Spleen (tissue), 11 donors: ENCODE measurements around the gene TAGLN3. TPM values are rescaled to one million over a fixed set of nuclear protein-coding genes. Genes with fewer than 3 reads are reported as not detected.

ENCODE experiments used
- DNase-seq: peaks from one replicate; pipeline ENCODE4 v3.0.0-alpha.2; 2020
- H3K27ac ChIP-seq, 8 donors: fragments of 200-600 bp; sonication (generic) in 7 of 8; 1 replicate in 4 of 8; 2 replicates in 4 of 8; pipeline versions ENCODE4 v1.5.0 to v1.8.0; 2016 to 2021; ENCODE audit warnings: inconsistent platforms in 4 of 8, mild to moderate bottlenecking in 4 of 8, moderate library complexity in 1 of 8
- H3K27me3 ChIP-seq, 7 donors: fragments of 200-600 bp; sonication (generic) in 6 of 7; replicated peaks in 1 of 7; 1 replicate in 4 of 7; 2 replicates in 3 of 7; pipeline versions ENCODE4 v1.5.0 to v1.8.0; 2016 to 2021; ENCODE audit warnings: inconsistent platforms in 3 of 7, mild to moderate bottlenecking in 1 of 7
- H3K36me3 ChIP-seq, 6 donors: fragments of 200-600 bp; sonication (generic) in 5 of 6; 1 replicate in 4 of 6; 2 replicates in 2 of 6; pipeline versions ENCODE4 v1.5.0 to v1.8.0; 2016 to 2021; ENCODE audit warnings: inconsistent platforms in 2 of 6
- H3K4me1 ChIP-seq, 6 donors: fragments of 200-600 bp; sonication (generic) in 5 of 6; 1 replicate in 3 of 6; 2 replicates in 3 of 6; pipeline versions ENCODE4 v1.5.0 to v1.8.0; 2016 to 2021; ENCODE audit warnings: inconsistent platforms in 3 of 6
- H3K4me3 ChIP-seq, 8 donors: fragments of 200-600 bp; sonication (generic) in 7 of 8; 1 replicate in 4 of 8; 2 replicates in 4 of 8; pipeline versions ENCODE4 v1.5.0 to v1.8.0; 2016 to 2021; ENCODE audit warnings: inconsistent platforms in 4 of 8, mild to moderate bottlenecking in 4 of 8, moderate library complexity in 2 of 8
- H3K9me3 ChIP-seq, 8 donors: fragments of 200-600 bp; sonication (generic) in 7 of 8; 1 replicate in 4 of 8; 2 replicates in 4 of 8; pipeline versions ENCODE4 v1.5.0 to v1.8.0; 2016 to 2021; ENCODE audit warnings: inconsistent platforms in 4 of 8
- POLR2A ChIP-seq, 3 donors: fragments of 450-650 bp; IDR thresholded peaks; one replicate each; pipeline ENCODE4 v1.5.1; 2017; ENCODE audit warnings: antibody characterized with exemption in 3 of 3, mild to moderate bottlenecking in 1 of 3
- POLR2AphosphoS5 ChIP-seq, 3 donors: sonication (generic); formaldehyde crosslinking; IDR thresholded peaks; one replicate each; pipeline ENCODE4 v1.5.1; 2017; ENCODE audit warnings: antibody characterized with exemption in 3 of 3
- WGBS, 5 donors: extraction: QIAGEN DNeasy Blood & Tissue Kit in 3 of 5; methylation state at CpG; one replicate each; pipeline versions ENCODE4 v1.1.5 to v1.1.7; 2013 to 2018; 5-methylcytosine and 5-hydroxymethylcytosine counted together
- intact Hi-C: fragments of 100-400 bp; cut with DNase I; formaldehyde crosslinking; loops from one replicate; pipeline ENCODE4 v1.15.0; 2023; ENCODE audit warnings: low total_unique reads
- polyA plus RNA-seq, 3 donors: library from polyadenylated mRNA; stranded (reverse); fragments of 200-250 nt; gene quantifications; one replicate each; pipeline ENCODE4 v1.2.1, GENCODE V29; 2013
- total RNA-seq, 7 donors: library from RNA; depleted of rRNA in 3 of 7; stranded (reverse); fragments of >200 nt in 3 of 7; fragmentation: NEBNext Ultra II Directional in 4 of 7; extraction: Animal tissue kit (Norgen Biotek cat#: 25700) in 4 of 7; gene quantifications; one replicate each; pipeline versions ENCODE4 v1.1.0 to v1.2.1, GENCODE V29; 2016 to 2021
- TF ChIP-seq, protein P1 (sequence below), 11 experiments: fragments of 200-600 bp in 7 of 11; fragments of 450-650 bp in 4 of 11; sonication (generic) in 4 of 11; IDR thresholded peaks in 8 of 11; conservative IDR thresholded peaks in 3 of 11; 1 replicate in 7 of 11; 2 replicates in 4 of 11; pipeline versions ENCODE4 v1.4.0 to v1.8.0; 2016 to 2021; ENCODE audit warnings: antibody characterized with exemption in 11 of 11, inconsistent platforms in 4 of 11, mild to moderate bottlenecking in 1 of 11
- donor health status: healthy with polysubstance abuse.
- donor health status: DM: no; HTN: no; CAD: no; lungs with moderate emphysema.
- donor health status: DM: no; HTN: no; CAD: no.
- donor health status: Bipolar disorder and iron deficiency.
- donor health status: healthy.
- donor health status: DM: no; HTN: no; CAD: no.
- donor health status: DM: yes; HTN: yes; CAD: no.

Gene TAGLN3
- total and polyA plus RNA-seq, 10 donors: not detected

DNA sequence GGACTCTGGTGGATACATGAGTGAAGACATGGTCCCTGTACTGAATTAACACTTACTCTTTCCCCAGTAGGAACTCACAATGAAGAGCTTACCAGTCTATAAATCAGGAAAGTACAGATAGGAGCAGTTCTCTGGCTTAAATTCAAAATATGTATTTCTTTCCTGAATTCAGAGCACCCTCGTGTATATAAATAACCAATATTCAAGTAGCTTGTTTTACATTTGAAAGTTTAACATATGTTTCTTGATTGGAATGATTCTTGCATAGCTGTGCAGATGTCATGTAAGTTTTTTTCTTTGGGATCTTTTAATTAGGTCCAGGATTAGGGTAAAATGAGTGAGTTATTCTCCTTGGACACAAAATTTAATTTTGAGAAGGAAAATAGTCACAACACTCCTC lies 21.0 kb downstream of the TAGLN3 start:
- no peaks in the 10 kb centered on the region for H3K9me3 ChIP-seq
- 77 to 94% (median 84%) methylated on average over 1 of the region's 1 CpG for WGBS, 5 donors
- TF ChIP-seq POLR2A (IDR thresholded peaks at IDR 0.05): no peak
- TF ChIP-seq, protein P1, sequence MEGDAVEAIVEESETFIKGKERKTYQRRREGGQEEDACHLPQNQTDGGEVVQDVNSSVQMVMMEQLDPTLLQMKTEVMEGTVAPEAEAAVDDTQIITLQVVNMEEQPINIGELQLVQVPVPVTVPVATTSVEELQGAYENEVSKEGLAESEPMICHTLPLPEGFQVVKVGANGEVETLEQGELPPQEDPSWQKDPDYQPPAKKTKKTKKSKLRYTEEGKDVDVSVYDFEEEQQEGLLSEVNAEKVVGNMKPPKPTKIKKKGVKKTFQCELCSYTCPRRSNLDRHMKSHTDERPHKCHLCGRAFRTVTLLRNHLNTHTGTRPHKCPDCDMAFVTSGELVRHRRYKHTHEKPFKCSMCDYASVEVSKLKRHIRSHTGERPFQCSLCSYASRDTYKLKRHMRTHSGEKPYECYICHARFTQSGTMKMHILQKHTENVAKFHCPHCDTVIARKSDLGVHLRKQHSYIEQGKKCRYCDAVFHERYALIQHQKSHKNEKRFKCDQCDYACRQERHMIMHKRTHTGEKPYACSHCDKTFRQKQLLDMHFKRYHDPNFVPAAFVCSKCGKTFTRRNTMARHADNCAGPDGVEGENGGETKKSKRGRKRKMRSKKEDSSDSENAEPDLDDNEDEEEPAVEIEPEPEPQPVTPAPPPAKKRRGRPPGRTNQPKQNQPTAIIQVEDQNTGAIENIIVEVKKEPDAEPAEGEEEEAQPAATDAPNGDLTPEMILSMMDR (IDR thresholded peaks at IDR 0.05 in 8 of 11, conservative IDR thresholded peaks at IDR 0.05 in 3 of 11): no peak
- TF ChIP-seq POLR2AphosphoS5 (IDR thresholded peaks at IDR 0.05): no peak
- no peaks in the 10 kb centered on the region for H3K4me1 ChIP-seq
- intact Hi-C loops: no loop called here
- no peaks in the 10 kb centered on the region for H3K36me3 ChIP-seq
- DNase-seq: no peak
- no peak overlapping the region for H3K4me3 ChIP-seq
- no peaks in the 10 kb centered on the region for H3K27me3 ChIP-seq
- no peak overlapping the region for H3K27ac ChIP-seq

- 80 to 96% (median 91%) methylated on average over 1 of the region's 1 CpG for WGBS, 5 donors
- Histone ChIP-seq H3K36me3 (no peaks in the 10 kb centered on the region), H3K9me3 (no peaks in the 10 kb centered on the region), H3K27ac (no peak overlapping the region), H3K4me3 (no peak overlapping the region), H3K27me3 (no peaks in the 10 kb centered on the region), H3K4me1 (no peaks in the 10 kb centered on the region)
- TF ChIP-seq, protein P1 (IDR thresholded peaks at IDR 0.05 in 8 of 11, conservative IDR thresholded peaks at IDR 0.05 in 3 of 11): no peak
- TF ChIP-seq POLR2A (IDR thresholded peaks at IDR 0.05): no peak
- no peak for TF ChIP-seq POLR2AphosphoS5 (IDR thresholded peaks at IDR 0.05)
- intact Hi-C loops: no loop called here
- DNase-seq: no peak
Measured at GRCh38 chr3:112020674-112021085, 22.0 kb downstream of the TAGLN3 start.

DNA sequence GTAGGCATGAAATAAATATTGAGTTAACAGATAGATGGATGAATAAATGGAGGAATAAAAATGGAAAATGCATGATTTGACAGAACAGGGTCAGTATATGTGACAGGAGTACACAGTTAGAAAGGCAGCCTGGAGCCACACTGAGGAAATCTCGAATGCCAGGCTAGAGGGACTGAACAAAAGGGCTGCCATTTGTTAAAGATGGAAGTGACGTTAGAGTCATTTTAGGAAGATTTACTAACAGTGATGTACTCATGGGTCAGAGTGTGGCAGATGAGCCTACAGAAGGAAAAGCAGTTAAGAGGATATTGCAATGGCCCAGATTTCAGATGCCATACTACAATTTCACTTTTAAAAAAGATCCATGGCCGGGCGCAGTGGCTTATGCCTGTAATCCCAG lies 28.4 kb downstream of the TAGLN3 start:
- Histone ChIP-seq H3K4me1 (no peaks in the 10 kb centered on the region), H3K4me3 (no peak overlapping the region), H3K36me3 (no peaks in the 10 kb centered on the region), H3K27me3 (no peaks in the 10 kb centered on the region), H3K9me3 (no peaks in the 10 kb centered on the region), H3K27ac (no peak overlapping the region)
- WGBS, 5 donors: 76 to 89% (median 83%) methylated on average over 4 of the region's 4 CpGs
- intact Hi-C loops: no loop called here
- TF ChIP-seq, protein P1 (IDR thresholded peaks at IDR 0.05 in 8 of 11, conservative IDR thresholded peaks at IDR 0.05 in 3 of 11): no peak
- TF ChIP-seq POLR2A (IDR thresholded peaks at IDR 0.05) (no peak), POLR2AphosphoS5 (IDR thresholded peaks at IDR 0.05) (no peak)
- no peak for DNase-seq

GRCh38 chr3:112027826-112028225 lies 29.1 kb downstream of the TAGLN3 start:
- Histone ChIP-seq H3K36me3 (no peaks in the 10 kb centered on the region), H3K9me3 (no peaks in the 10 kb centered on the region), H3K27ac (no peak overlapping the region), H3K27me3 (no peaks in the 10 kb centered on the region), H3K4me3 (no peak overlapping the region), H3K4me1 (no peaks in the 10 kb centered on the region)
- intact Hi-C loops: no loop called here
- WGBS, 5 donors: 67 to 77% (median 70%) methylated on average over 4 of the region's 4 CpGs
- TF ChIP-seq, protein P1 (IDR thresholded peaks at IDR 0.05 in 8 of 11, conservative IDR thresholded peaks at IDR 0.05 in 3 of 11): no peak
- TF ChIP-seq POLR2AphosphoS5 (IDR thresholded peaks at IDR 0.05) (no peak), POLR2A (IDR thresholded peaks at IDR 0.05) (no peak)
- no peak for DNase-seq
